BE2C (cell line): ENCODE data around the gene TM6SF1.

Source experiments
- DNase-seq: peaks from one replicate; pipeline ENCODE4 v3.0.0-alpha.2; 2020
- H3K27me3 ChIP-seq: fragments of 250-450 bp; sonication (Bioruptor Pico); 2 replicates; pipeline ENCODE4 v1.5.1; 2020; ENCODE audit warnings: mild to moderate bottlenecking
- H3K36me3 ChIP-seq: fragments of 250-450 bp; sonication (Bioruptor Pico); 2 replicates; pipeline ENCODE4 v1.5.1; 2020; ENCODE audit warnings: mild to moderate bottlenecking
- H3K4me1 ChIP-seq: fragments of 250-450 bp; sonication (Bioruptor Pico); 2 replicates; pipeline ENCODE4 v1.5.1; 2020
- H3K4me3 ChIP-seq: 2 replicates; pipeline ENCODE4 v1.5.1; 2011; ENCODE audit warnings: low read depth, low read length
- H3K9me3 ChIP-seq: fragments of 250-450 bp; sonication (Bioruptor Pico); 2 replicates; pipeline ENCODE4 v1.5.1; 2020
- TF ChIP-seq, protein P1 (sequence below): IDR thresholded peaks from 2 replicates; pipeline ENCODE4 v1.5.1; 2012; ENCODE audit warnings: mild to moderate bottlenecking, low read depth, low read length

The TM6SF1 gene

DNA sequence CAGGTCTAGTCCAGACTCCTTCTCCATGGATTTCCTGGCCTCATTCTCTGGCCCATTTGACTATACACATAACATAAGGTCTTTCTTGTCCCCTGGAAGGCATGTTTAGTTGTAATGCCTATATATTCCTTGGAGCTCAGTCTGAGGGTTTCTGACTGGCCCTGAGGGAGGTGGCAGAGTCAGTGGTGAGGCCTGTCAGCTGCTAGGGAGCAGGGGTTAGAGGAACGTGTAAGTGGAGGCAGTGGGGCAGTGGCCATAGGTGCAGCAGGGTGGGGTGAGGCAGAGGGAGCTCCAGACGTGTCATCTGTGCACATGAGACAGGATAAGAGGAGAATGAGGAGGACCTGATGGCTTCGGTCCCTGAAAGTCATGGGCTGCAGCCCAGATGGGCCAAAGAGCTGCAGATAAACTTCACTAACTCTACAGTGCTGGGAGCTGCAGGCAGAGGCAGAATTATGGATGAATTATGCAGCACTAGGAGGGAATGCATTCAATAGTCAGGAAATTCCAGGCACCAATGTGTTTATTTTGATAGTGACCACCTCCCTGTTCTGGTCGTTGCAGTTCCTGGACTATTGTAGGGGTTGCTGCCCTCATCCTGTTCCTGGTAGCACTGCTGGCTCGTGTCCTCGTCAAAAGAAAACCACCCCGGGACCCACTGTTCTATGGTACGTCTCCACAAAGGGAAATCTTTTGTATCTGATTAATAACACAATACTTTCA, 4.9 kb downstream of the TM6SF1 start:
- TF ChIP-seq, protein P1, sequence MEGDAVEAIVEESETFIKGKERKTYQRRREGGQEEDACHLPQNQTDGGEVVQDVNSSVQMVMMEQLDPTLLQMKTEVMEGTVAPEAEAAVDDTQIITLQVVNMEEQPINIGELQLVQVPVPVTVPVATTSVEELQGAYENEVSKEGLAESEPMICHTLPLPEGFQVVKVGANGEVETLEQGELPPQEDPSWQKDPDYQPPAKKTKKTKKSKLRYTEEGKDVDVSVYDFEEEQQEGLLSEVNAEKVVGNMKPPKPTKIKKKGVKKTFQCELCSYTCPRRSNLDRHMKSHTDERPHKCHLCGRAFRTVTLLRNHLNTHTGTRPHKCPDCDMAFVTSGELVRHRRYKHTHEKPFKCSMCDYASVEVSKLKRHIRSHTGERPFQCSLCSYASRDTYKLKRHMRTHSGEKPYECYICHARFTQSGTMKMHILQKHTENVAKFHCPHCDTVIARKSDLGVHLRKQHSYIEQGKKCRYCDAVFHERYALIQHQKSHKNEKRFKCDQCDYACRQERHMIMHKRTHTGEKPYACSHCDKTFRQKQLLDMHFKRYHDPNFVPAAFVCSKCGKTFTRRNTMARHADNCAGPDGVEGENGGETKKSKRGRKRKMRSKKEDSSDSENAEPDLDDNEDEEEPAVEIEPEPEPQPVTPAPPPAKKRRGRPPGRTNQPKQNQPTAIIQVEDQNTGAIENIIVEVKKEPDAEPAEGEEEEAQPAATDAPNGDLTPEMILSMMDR = no peak
- Histone ChIP-seq H3K4me3 (no peak overlapping the region), H3K27me3 (peaks cover 11% of the 10 kb centered on the region), H3K36me3 (no peaks in the 10 kb centered on the region), H3K9me3 (no peaks in the 10 kb centered on the region; the same call in 1 of the 2 replicates), H3K4me1 (no peaks in the 10 kb centered on the region)
- no peak for DNase-seq

- Histone ChIP-seq H3K4me1 (no peaks in the 10 kb centered on the region), H3K36me3 (no peaks in the 10 kb centered on the region), H3K4me3 (no peak overlapping the region), H3K27me3 (peaks cover 6% of the 10 kb centered on the region), H3K9me3 (no peaks in the 10 kb centered on the region; the same call in 1 of the 2 replicates)
- TF ChIP-seq, protein P1 = no peak
- DNase-seq = no peak
These were observed 5.5 kb downstream of the TM6SF1 start for GRCh38 chr15:83112956-83113299.

GRCh38 chr15:83113881-83114674, 6.6 kb downstream of the TM6SF1 start:
- TF ChIP-seq, protein P1 = no peak

DNA sequence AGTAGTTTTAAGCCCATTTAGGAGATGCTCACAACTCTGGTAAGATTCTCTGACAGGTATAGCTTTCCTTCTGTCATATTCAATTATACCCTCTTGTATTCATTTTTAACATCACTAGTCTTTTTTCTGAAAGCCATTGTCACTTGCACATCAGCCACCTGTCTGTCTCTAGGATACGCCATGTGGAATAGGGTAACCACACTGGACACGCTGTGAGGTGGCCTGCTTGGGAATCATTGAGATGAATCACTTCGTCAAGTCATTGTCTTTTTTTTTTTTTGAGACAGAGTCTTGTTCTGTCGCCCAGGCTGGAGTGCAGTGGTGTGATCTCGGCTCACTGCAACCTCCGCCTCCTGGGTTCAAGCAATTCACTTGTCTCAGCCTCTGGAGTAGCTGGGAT, 7.4 kb downstream of the TM6SF1 start:
- no peaks in the 10 kb centered on the region; the same call in 1 of the 2 replicates for H3K4me1 ChIP-seq
- H3K36me3 ChIP-seq = no peaks in the 10 kb centered on the region
- H3K9me3 ChIP-seq = no peaks in the 10 kb centered on the region
- TF ChIP-seq, protein P1 = no peak
- H3K27me3 ChIP-seq = no peaks in the 10 kb centered on the region
- no peak overlapping the region for H3K4me3 ChIP-seq
- no peak for DNase-seq

More at GRCh38 chr15:83113881-83114674, 6.6 kb downstream of the TM6SF1 start:
- no peak overlapping the region for H3K4me3 ChIP-seq
- no peaks in the 10 kb centered on the region for H3K9me3 ChIP-seq
- no peaks in the 10 kb centered on the region for H3K36me3 ChIP-seq
- DNase-seq = no peak
- no peaks in the 10 kb centered on the region; the same call in 1 of the 2 replicates for H3K4me1 ChIP-seq
- no peaks in the 10 kb centered on the region for H3K27me3 ChIP-seq

DNA sequence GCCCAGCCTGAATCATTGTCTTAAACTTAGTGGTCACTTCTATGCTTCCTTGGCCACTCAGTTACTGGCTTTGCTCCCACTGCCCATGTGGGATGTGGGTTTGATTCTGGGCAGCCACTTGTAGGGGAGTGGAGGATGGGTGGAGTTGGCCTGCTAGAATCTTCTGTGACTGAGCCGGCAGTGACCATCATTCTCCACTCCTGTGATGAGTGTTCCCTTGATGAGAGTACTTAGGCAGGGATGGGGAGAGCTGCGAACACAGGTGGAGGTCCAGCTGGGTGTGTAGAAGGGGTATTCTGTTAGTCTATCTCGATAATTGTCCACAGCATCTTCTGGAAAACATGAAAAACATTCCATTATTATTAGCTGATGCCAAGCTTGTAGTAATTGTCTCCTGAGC, 8.0 kb downstream of the TM6SF1 start:
- Histone ChIP-seq H3K36me3 (no peaks in the 10 kb centered on the region), H3K4me1 (no peaks in the 10 kb centered on the region; the same call in 1 of the 2 replicates), H3K9me3 (no peaks in the 10 kb centered on the region), H3K27me3 (no peaks in the 10 kb centered on the region), H3K4me3 (no peak overlapping the region)
- no peak for DNase-seq
- TF ChIP-seq, protein P1 = no peak
